Keratinocyte (primary cell): ENCODE results near the gene DENND5A. TPM values are rescaled to one million over a fixed set of nuclear protein-coding genes. Genes with fewer than 3 reads are reported as not detected.

Experiments
- DNase-seq: peaks from one replicate; pipeline ENCODE4 v3.0.0-alpha.2; 2011; ENCODE audit warnings: low read depth, missing footprints, low spot score
- FAIRE-seq: peaks from 2 replicates; lab custom pipeline; 2011; peaks lifted over from hg19 to GRCh38; lab: Jason Lieb, UNC
- H2AFZ ChIP-seq: 2 replicates; pipeline ENCODE4 v1.6.0; 2012; ENCODE audit warnings: low read length, control low read depth, inconsistent platforms; ENCODE audit not compliant: control insufficient read depth
- H3K27ac ChIP-seq: 2 replicates; pipeline ENCODE4 v1.5.1; 2011; ENCODE audit warnings: low read length; ENCODE audit not compliant: control insufficient read depth, insufficient read depth
- H3K27me3 ChIP-seq: 3 replicates; pipeline ENCODE4 v1.6.0; 2011; ENCODE audit warnings: low read length; ENCODE audit not compliant: control insufficient read depth, insufficient read depth; ENCODE audit errors: extremely low read depth
- H3K36me3 ChIP-seq, 2 experiments: 2 replicates in 1 of 2; 3 replicates in 1 of 2; pipeline ENCODE4 v1.5.1; 2011; ENCODE audit warnings: low read length in 2 of 2, mild to moderate bottlenecking in 1 of 2; ENCODE audit not compliant: control insufficient read depth in 2 of 2, insufficient read depth in 2 of 2; ENCODE audit errors: extremely low read depth in 1 of 2
- H3K4me1 ChIP-seq: 3 replicates; pipeline ENCODE4 v1.5.1; 2011; ENCODE audit warnings: low read length; ENCODE audit not compliant: control insufficient read depth, insufficient read depth; ENCODE audit errors: extremely low read depth
- H3K4me2 ChIP-seq: 3 replicates; pipeline ENCODE4 v1.6.0; 2011; ENCODE audit warnings: low read depth, low read length; ENCODE audit not compliant: control insufficient read depth, insufficient read depth; ENCODE audit errors: extremely low read depth
- H3K4me3 ChIP-seq, 3 experiments: fragments of 200-600 bp in 1 of 3; sonication (generic) in 1 of 3; 2 replicates in 2 of 3; 3 replicates in 1 of 3; pipeline ENCODE4 v1.5.1; 2011 to 2016; ENCODE audit warnings: low read length in 3 of 3, mild to moderate bottlenecking in 3 of 3, control low read depth in 2 of 3, inconsistent platforms in 1 of 3, low read depth in 1 of 3, mixed read lengths in 1 of 3, mixed run types in 1 of 3, moderate library complexity in 1 of 3; ENCODE audit not compliant: control insufficient read depth in 2 of 3, insufficient read depth in 2 of 3; ENCODE audit errors: extremely low read depth in 1 of 3
- H3K79me2 ChIP-seq: 2 replicates; pipeline ENCODE4 v1.6.0; 2012; ENCODE audit warnings: low read length; ENCODE audit not compliant: control insufficient read depth, insufficient read depth
- H3K9ac ChIP-seq: 3 replicates; pipeline ENCODE4 v1.6.0; 2011; ENCODE audit warnings: low read length; ENCODE audit not compliant: control insufficient read depth, insufficient read depth; ENCODE audit errors: extremely low read depth
- H3K9me1 ChIP-seq: 3 replicates; pipeline ENCODE4 v1.6.0; 2011; ENCODE audit warnings: low read length; ENCODE audit not compliant: control insufficient read depth, insufficient read depth; ENCODE audit errors: extremely low read depth
- H3K9me3 ChIP-seq: 2 replicates; pipeline ENCODE4 v1.5.1; 2012; ENCODE audit warnings: low read depth, low read length; ENCODE audit not compliant: control insufficient read depth
- H4K20me1 ChIP-seq: 3 replicates; pipeline ENCODE4 v1.6.0; 2011; ENCODE audit warnings: low read length; ENCODE audit not compliant: control insufficient read depth, insufficient read depth; ENCODE audit errors: extremely low read depth
- EZH2 ChIP-seq: IDR thresholded peaks from one replicate; pipeline ENCODE4 v1.6.1; 2012; ENCODE audit warnings: inconsistent platforms, mild to moderate bottlenecking, low read length, moderate library complexity
- dilution Hi-C: fragments of 300-500 bp; cut with MboI; formaldehyde crosslinking; loops from one replicate; pipeline ENCODE4 v1.7.0; 2020; ENCODE audit warnings: low sequenced_read_pairs; ENCODE audit not compliant: extremely low pct_ligation_motif_present
- polyA plus RNA-seq, 5 experiments: library from polyadenylated mRNA; depleted of rRNA in 3 of 5; stranded (reverse) in 3 of 5; stranded (forward) in 1 of 5; unstranded in 1 of 5; fragments of >200 nt; gene quantifications; 1 replicate in 1 of 5; 2 replicates in 3 of 5; 3 replicates in 1 of 5; pipeline versions ENCODE4 v1.2.1 to v1.2.3, GENCODE V29; 2011 to 2012; ENCODE audit warnings: missing spikeins in 2 of 5, low read depth in 1 of 5, low replicate concordance in 1 of 5
- TF ChIP-seq, protein P1 (sequence below), 3 experiments: IDR thresholded peaks in 1 of 3; conservative IDR thresholded peaks in 1 of 3; optimal IDR thresholded peaks in 1 of 3; 2 replicates in 2 of 3; 3 replicates in 1 of 3; pipeline versions ENCODE3 to v1.5.1; 2011; ENCODE audit warnings: low read length in 3 of 3, mild to moderate bottlenecking in 3 of 3, moderate library complexity in 2 of 3, control low read depth in 1 of 3, inconsistent platforms in 1 of 3; ENCODE audit not compliant: insufficient read depth in 2 of 3; ENCODE audit errors: extremely low read depth in 1 of 3

Gene DENND5A
- polyA plus RNA-seq, 1 donor (not counting 4 experiments of a cell fraction or from before 2014, with no cell fraction given) = 49.1 TPM

DNA sequence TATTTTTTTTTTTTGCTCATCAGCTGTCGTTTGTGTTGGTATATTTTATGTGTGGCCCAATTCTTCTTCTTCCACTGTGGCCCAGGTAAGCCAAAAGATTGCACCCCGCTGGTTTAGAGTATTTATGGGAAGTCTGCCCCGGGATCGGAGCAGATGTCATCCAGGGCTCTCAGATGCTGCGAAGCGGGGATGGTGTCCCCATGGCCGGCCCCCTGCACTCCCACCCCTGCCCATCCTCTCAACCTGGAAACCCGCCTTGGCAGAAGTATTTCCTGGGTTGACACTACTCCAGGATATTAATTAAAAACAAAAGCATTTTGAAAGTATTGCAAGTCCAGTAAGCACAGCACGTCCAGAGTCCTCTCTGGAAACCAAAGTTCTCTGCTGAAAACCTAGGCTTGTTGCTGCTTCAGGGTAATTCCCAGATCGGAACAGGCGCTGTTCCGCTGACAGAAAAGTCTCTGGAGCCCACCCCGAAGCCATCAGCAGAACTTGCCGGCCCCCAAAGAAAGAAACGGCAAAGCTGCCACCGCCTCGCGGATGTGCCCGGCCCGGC is 174.6 kb downstream of the DENND5A start:
- H3K9me1 ChIP-seq = no peaks in the 10 kb centered on the region

DNA sequence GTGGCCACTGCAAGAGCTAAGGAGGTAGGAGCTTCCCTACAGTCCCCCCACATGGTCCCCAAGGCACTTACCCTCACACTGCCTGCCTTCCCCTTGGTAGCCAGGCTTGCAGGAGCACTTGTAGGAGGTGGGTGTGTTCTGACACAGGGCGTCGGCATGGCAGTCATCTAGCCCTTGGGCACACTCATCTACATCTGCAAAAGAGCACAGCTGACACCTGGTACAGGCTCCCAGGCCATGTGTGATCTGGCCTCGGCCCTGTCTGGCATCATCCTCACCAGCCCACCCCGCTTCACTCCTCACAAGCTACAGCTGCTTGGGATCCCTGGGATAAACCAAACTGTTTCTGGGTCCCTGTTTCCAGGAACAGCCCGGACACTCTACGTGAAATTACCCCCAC is 175.5 kb downstream of the DENND5A start:
- DNase-seq (peak; percentile 40), FAIRE-seq (peak; percentile 65)
- H3K27me3 ChIP-seq = peaks cover 16% of the 10 kb centered on the region
- no peaks in the 10 kb centered on the region for H3K79me2 ChIP-seq
- H2AFZ ChIP-seq = no peak overlapping the region
- TF ChIP-seq, protein P1, sequence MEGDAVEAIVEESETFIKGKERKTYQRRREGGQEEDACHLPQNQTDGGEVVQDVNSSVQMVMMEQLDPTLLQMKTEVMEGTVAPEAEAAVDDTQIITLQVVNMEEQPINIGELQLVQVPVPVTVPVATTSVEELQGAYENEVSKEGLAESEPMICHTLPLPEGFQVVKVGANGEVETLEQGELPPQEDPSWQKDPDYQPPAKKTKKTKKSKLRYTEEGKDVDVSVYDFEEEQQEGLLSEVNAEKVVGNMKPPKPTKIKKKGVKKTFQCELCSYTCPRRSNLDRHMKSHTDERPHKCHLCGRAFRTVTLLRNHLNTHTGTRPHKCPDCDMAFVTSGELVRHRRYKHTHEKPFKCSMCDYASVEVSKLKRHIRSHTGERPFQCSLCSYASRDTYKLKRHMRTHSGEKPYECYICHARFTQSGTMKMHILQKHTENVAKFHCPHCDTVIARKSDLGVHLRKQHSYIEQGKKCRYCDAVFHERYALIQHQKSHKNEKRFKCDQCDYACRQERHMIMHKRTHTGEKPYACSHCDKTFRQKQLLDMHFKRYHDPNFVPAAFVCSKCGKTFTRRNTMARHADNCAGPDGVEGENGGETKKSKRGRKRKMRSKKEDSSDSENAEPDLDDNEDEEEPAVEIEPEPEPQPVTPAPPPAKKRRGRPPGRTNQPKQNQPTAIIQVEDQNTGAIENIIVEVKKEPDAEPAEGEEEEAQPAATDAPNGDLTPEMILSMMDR (optimal IDR thresholded peaks at IDR 0.05 in 1 of 3, IDR thresholded peaks at IDR 0.05 in 1 of 3, conservative IDR thresholded peaks at IDR 0.05 in 1 of 3; ENCODE audit: extremely low read depth in 1 of 3, insufficient read depth in 2 of 3, low read length in 3 of 3) = no peak
- TF ChIP-seq EZH2 = no peak
- H3K9me1 ChIP-seq = no peaks in the 10 kb centered on the region
- no peak overlapping the region for H3K9ac ChIP-seq
- dilution Hi-C loops = no loop called here
- H3K9me3 ChIP-seq = no peaks in the 10 kb centered on the region
- no peaks in the 10 kb centered on the region for H3K36me3 ChIP-seq
- no peak overlapping the region for H3K4me2 ChIP-seq
- no peaks in the 10 kb centered on the region for H4K20me1 ChIP-seq
- no peak overlapping the region for H3K4me3 ChIP-seq
- H3K27ac ChIP-seq = no peak overlapping the region
- peaks cover 8% of the 10 kb centered on the region for H3K4me1 ChIP-seq

More for the DNA sequence above, 174.6 kb downstream of the DENND5A start:
- FAIRE-seq (no peak), DNase-seq (no peak)
- Histone ChIP-seq H3K4me2 (peak overlapping the region; percentile 56), H3K79me2 (no peaks in the 10 kb centered on the region), H2AFZ (peak overlapping the region; percentile 5), H3K4me3 (peak overlapping the region in 1 of 3 experiments; percentile 38), H4K20me1 (no peaks in the 10 kb centered on the region), H3K9me3 (no peaks in the 10 kb centered on the region), H3K27me3 (peaks cover 16% of the 10 kb centered on the region), H3K4me1 (peaks cover 8% of the 10 kb centered on the region), H3K27ac (no peak overlapping the region), H3K36me3 (no peaks in the 10 kb centered on the region), H3K9ac (peak overlapping the region; percentile 15)
- TF ChIP-seq, protein P1 (optimal IDR thresholded peaks at IDR 0.05 in 1 of 3, IDR thresholded peaks at IDR 0.05 in 1 of 3, conservative IDR thresholded peaks at IDR 0.05 in 1 of 3; ENCODE audit: extremely low read depth in 1 of 3, insufficient read depth in 2 of 3, low read length in 3 of 3) = no peak
- TF ChIP-seq EZH2 = no peak
- dilution Hi-C loops = no loop called here
